ENCODE measurements around the gene FAM32A.

FAM32A gene

GRCh38 chr19:16225279-16226183 is 40.3 kb downstream of the FAM32A start:
- DNase-seq (ENCODE audit: low spot score), result no peak

GRCh38 chr19:16226184-16226591 is 41.0 kb downstream of the FAM32A start:
- DNase-seq (ENCODE audit: low spot score), result no peak

- DNase-seq (ENCODE audit: low spot score), result no peak
Measured at GRCh38 chr19:16226878-16227836, 41.9 kb downstream of the FAM32A start.

- no peak for DNase-seq (ENCODE audit: low spot score)
Measured at GRCh38 chr19:16227837-16228636, 42.8 kb downstream of the FAM32A start.

- DNase-seq (ENCODE audit: low spot score), result no peak
Measured at GRCh38 chr19:16228637-16229321, 43.6 kb downstream of the FAM32A start.

DNA sequence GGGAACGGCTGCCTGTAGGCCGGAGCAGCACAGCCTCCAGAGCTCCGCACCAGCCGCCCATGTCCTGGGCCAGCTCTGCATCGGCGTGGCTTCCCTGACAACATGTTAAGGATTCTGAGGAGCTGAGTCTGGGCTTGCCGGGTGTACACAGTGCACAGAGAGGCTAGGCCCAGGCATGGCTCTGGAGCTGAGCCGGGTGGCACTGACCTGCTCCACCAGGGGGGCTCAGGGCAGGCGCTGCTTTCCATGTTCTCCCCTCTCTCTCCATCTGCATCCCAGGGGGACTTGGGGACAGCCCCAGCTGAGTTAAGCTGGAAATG is 44.1 kb downstream of the FAM32A start:
- DNase-seq (ENCODE audit: low spot score), result no peak

- no peak for DNase-seq (ENCODE audit: low spot score)
Measured at GRCh38 chr19:16232127-16232526, 46.9 kb downstream of the FAM32A start.

- no peak for DNase-seq (ENCODE audit: low spot score)
Measured at GRCh38 chr19:16232568-16232967, 47.4 kb downstream of the FAM32A start.

- DNase-seq (ENCODE audit: low spot score), result no peak
Measured at GRCh38 chr19:16233081-16233776, 48.0 kb downstream of the FAM32A start.

GRCh38 chr19:16233836-16234551 is 48.8 kb downstream of the FAM32A start:
- DNase-seq (ENCODE audit: low spot score), result no peak

DNA sequence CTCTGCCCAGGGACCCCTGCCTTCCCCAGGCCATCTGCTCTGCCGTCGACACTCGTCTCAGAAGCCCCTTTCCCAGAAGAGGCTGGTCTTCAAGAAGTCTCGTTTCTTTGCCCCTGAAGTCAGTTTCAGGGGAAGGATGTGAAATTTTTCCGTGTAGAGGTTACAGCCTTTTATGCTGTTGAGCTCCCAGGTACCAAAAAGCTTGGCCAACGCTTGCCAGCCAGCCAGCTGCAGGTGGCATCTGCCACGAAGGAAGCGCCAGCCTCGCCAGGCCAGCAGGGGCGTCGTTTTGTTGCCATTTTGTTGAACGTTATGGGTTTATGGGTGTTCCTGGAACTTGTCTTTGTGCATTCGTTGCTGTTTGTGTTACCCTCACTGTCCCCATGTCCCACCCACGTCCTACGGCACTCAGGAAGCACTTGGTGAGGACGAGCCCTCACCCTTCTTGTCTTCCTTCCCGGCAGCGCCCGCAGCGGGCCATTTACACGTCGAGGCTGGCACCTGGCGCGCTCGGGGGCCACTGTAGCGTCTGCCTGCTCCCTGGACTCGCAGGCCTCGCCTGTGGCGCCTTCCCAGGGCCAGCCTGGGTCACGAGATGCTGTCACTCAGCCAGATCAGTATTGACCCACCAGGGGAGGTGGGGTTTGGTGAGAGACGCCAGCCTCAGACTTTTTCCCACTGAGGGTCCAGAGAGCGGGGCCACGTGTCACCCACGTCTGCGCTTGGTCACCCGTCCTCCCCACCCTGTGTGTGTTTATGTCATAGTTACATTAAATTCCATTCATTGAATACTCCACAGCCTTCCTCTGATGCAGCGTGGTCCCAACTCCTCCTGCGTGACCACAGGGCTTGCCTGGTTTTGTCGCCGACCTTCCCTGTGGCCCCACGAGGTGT is 49.6 kb downstream of the FAM32A start:
- DNase-seq (ENCODE audit: low spot score), result no peak

GRCh38 chr19:16235811-16236652 is 50.8 kb downstream of the FAM32A start:
- DNase-seq (ENCODE audit: low spot score), result no peak
